HG03039 (cell line): ENCODE results near the gene SPRR2E.
"Not testable (repeated sequence)": the region's sequence is repeated elsewhere in the genome, so short reads cannot be mapped to it uniquely, and the experiment has no call there.

ENCODE experiments used
- ATAC-seq: cut with Tn5 transposase; IDR thresholded peaks from one replicate; pipeline ENCODE4 v1.9.1; 2021; ENCODE audit warnings: mild to moderate bottlenecking, moderate library complexity; ENCODE audit not compliant: unreplicated experiment

Gene SPRR2E

GRCh38 chr1:153071511-153071910, 22.8 kb downstream of the SPRR2E start, which contains the start of gene SPRR2B:
SPRR2B (minus strand) TSS chr1:153071611; CDS start chr1:153070839, 772 bp downstream.
- no peak for ATAC-seq

DNA sequence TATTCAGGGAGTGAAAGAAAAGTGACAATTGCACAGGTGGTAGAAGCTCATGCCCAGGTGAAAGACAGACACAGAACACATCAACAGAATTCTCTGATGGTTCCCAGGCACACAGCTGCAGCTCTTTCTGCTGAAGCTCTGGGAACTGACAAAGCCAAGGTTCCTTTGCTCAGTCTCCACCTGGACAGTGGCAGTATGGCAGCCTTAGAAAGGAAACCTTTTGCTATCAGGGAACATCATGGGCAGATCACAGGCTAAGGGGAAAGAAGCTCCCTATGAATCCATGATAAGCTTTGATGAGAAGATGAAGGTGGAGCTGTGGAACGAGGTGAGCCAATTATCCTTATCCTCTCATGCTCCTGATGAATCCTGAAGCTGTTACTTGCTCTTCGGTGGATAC, 24.1 kb downstream of the SPRR2E start:
- no peak for ATAC-seq

DNA sequence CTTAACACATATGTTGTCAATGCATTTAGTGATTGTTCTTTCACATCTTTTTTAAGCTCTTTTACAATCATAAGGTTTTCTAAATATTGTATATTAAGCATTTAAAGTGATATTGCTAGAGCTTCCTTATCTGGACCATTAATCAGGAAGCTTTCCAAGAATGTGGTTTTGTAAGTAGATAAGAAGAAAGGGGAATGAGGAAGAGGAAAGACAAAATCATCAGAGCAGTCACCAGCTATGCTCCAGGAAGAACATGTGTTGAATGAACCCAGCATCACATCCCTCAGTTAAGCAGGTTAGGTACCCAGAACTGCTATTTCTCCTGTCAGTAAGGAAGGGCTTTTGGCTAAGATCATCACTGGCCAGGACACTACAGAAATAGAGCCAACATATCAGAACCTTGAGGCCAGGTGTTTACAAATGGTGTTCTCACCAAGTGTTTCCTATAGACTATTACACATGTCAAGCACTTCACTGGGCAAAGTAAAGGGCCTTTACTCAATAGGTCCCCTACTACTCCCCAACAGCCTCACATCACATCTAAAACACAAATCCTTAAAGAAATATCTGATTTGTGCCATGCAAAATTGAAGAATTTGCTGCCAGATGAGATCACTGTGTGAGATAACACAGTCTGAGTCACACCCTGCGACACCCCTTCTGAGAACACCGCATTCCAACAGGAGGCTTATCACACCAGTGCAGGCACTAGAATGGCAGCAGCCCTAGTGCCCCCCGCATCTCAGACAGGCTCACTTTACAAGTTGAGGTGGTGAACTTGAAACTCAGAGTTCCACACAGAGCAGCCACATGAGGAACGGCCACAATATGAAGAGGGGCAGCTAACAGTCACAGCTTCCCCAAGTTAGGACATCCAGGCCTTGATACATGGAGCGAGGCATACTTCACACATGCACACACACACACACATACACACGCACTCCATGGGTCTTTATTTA, 35.2 kb downstream of the SPRR2E start:
- no peak for ATAC-seq

DNA sequence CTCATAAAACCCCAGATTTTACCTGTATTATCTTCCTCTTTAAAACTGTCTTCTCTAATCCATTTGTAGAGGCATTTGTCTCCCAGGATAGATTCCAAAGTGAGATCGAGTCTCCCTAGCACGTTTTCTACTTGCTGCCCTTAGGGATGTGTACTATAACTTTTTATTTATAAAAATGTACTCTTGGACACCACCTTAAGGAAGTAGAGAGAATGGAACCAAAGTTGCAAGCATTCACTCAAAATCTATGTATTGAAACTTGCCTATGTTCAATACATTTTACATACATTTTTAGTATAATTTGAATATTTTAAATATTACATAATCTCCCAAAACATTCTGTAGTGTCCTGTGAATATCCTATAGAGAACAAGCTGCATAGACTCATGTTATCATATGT, 36.2 kb downstream of the SPRR2E start:
- ATAC-seq, result no peak

DNA sequence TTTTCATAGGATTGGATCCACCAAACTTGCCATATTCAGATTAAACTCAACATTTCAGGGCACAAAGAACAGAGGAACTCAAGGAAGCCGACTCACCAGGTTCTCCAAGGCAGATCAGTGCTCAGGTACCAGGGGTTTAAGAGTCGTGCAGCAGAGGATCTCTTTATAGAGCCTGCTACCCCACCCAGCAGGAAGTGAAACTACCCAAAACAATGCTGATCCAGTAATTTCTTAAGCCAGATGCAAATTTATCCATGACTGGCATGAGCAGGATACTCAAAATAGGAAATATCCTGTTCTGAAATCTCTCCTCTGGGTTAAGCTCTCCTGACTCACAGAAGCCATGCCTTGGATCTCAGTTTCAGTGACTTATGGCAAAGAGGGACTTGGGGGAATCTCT, 37.0 kb downstream of the SPRR2E start, which contains the start of gene SPRR2A:
TSS of gene SPRR2A (minus strand) at position 138 of the 400 bp plus-strand sequence. CDS start 777 bp downstream, outside the sequence.
- ATAC-seq, result no peak

DNA sequence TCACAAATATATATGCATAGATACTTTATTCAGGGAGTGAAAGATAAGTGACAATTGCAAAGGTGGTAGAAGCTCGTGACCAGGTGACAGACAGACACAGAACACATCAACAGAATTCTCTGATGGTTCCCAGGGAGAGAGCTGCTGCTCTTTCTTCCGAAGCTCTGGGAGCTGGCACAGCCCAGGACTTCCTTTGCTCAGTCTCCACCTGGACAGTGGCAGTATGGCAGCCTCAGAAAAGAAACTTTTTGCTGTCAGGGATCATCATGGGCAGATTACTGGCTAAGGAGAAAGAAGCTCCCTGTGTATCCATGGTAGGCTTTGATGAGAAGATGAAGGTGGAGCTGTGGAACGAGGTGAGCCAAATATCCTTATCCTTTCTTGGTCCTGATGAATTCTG, 38.2 kb downstream of the SPRR2E start:
- not testable (repeated sequence) for ATAC-seq

- no peak for ATAC-seq
These were observed 45.1 kb downstream of the SPRR2E start for GRCh38 chr1:153049211-153049610.
